Activated CD8-positive, alpha-beta T cell treated with anti-CD3 and anti-CD28 coated beads, Interleukin-2, amount 10 ng/mL, durations not matched to agents 7 days and 5 days (primary cell): ENCODE results near the gene CCDC137. TPM values are rescaled to one million over a fixed set of nuclear protein-coding genes. Genes with fewer than 3 reads are reported as not detected.

Experiments
- ATAC-seq: fragments of 150-1000 bp; cut with Tn5 transposase; one replicate; pipeline ENCODE4 v1.10.0; 2021; ENCODE audit warnings: moderate library complexity
- CTCF ChIA-PET: fragments of 350-600 bp; sonication (Branson Sonifier 250); formaldehyde crosslinking; loops from one replicate; lab custom pipeline; 2021; ENCODE audit warnings: antibody characterized with exemption; lab: Charles Lee
- POLR2A ChIA-PET: fragments of 350-600 bp; sonication (Branson Sonifier 250); formaldehyde crosslinking; loops from one replicate; lab custom pipeline; 2021; ENCODE audit warnings: antibody characterized with exemption; lab: Charles Lee
- DNase-seq: peaks from one replicate; pipeline ENCODE4 v3.0.0-alpha.2; 2020
- H3K27ac Mint-ChIP-seq: one replicate; pipeline ENCODE4 v1.8.0; 2021; ENCODE audit warnings: mild to moderate bottlenecking, mixed read lengths
- H3K27me3 Mint-ChIP-seq: one replicate; pipeline ENCODE4 v1.8.0; 2021; ENCODE audit warnings: low read depth, mixed read lengths
- H3K36me3 Mint-ChIP-seq: one replicate; pipeline ENCODE4 v1.8.0; 2021; ENCODE audit warnings: low read depth, mixed read lengths
- H3K4me1 Mint-ChIP-seq: one replicate; pipeline ENCODE4 v1.8.0; 2021; ENCODE audit warnings: low read depth, mixed read lengths
- H3K4me3 Mint-ChIP-seq: one replicate; pipeline ENCODE4 v1.8.0; 2021; ENCODE audit warnings: mild to moderate bottlenecking, mixed read lengths
- H3K9me3 Mint-ChIP-seq: one replicate; pipeline ENCODE4 v1.8.0; 2022; ENCODE audit warnings: mixed read lengths; ENCODE audit not compliant: insufficient read depth
- total RNA-seq, 2 experiments: library from RNA; stranded (reverse); gene quantifications; one replicate each; pipeline ENCODE4 v1.2.3, GENCODE V29; 2021

CCDC137 gene
- total RNA-seq, 2 experiments from 2014 or later, result 42.3 to 43.7 TPM

- Mint-ChIP-seq H3K36me3 (peaks cover 56% of the 10 kb centered on the region), H3K4me1 (peaks cover 33% of the 10 kb centered on the region), H3K27me3 (no peaks in the 10 kb centered on the region), H3K27ac (peak overlapping the region; percentile 84), H3K9me3 (no peaks in the 10 kb centered on the region), H3K4me3 (peak overlapping the region; percentile 81)
- CTCF ChIA-PET, result interaction anchor here (1.0 to 2.2 kb wide), 3 partner anchors 20 to 41 kb away, joined by 3 to 12 read pairs (median 5); partner anchors contain the start of genes ARL16 and HGS
- POLR2A ChIA-PET, result interaction anchor here (0.8 to 5.3 kb wide), 18 partner anchors 7 to 223 kb away, joined by 3 to 50 read pairs (median 5); partner anchors contain the start of genes ARL16, CCDC137, HGS and MAFG
- ATAC-seq, result no peak
- peak; percentile 57 for DNase-seq
These were observed 37.5 kb downstream of the CCDC137 start for GRCh38 chr17:81703747-81704654.

GRCh38 chr17:81705518-81706231 lies 39.1 kb downstream of the CCDC137 start:
- H3K27ac Mint-ChIP-seq, result no peak overlapping the region
- peak overlapping the region; percentile 34 for H3K4me3 Mint-ChIP-seq
- no peak for DNase-seq
- no peaks in the 10 kb centered on the region for H3K9me3 Mint-ChIP-seq
- H3K36me3 Mint-ChIP-seq, result peaks cover 57% of the 10 kb centered on the region
- H3K27me3 Mint-ChIP-seq, result no peaks in the 10 kb centered on the region
- peaks cover 41% of the 10 kb centered on the region for H3K4me1 Mint-ChIP-seq
- ChIA-PET CTCF (no interaction called here), POLR2A (interaction anchor here (5.3 kb wide), 1 partner anchor 21 kb away, joined by 50 read pairs; the partner anchor contains the start of genes ARL16 and HGS)
- no peak for ATAC-seq

- H3K27me3 Mint-ChIP-seq, result no peaks in the 10 kb centered on the region
- H3K4me1 Mint-ChIP-seq, result peaks cover 41% of the 10 kb centered on the region
- H3K9me3 Mint-ChIP-seq, result no peaks in the 10 kb centered on the region
- ChIA-PET POLR2A (interaction anchor here (1.0 to 5.3 kb wide), 2 partner anchors 22 to 23 kb away, joined by 3 to 50 read pairs; partner anchors contain the start of genes ARL16 and HGS), CTCF (no interaction called here)
- ATAC-seq (no peak), DNase-seq (no peak)
- H3K27ac Mint-ChIP-seq, result no peak overlapping the region
- peaks cover 55% of the 10 kb centered on the region for H3K36me3 Mint-ChIP-seq
- no peak overlapping the region for H3K4me3 Mint-ChIP-seq
These were observed 39.7 kb downstream of the CCDC137 start for GRCh38 chr17:81706232-81706611.

- no peaks in the 10 kb centered on the region for H3K9me3 Mint-ChIP-seq
- no peak for DNase-seq
- H3K4me3 Mint-ChIP-seq, result no peak overlapping the region
These were observed 40.5 kb downstream of the CCDC137 start for GRCh38 chr17:81706757-81707624.

GRCh38 chr17:81707725-81708646 lies 41.4 kb downstream of the CCDC137 start:
- Mint-ChIP-seq H3K4me3 (no peak overlapping the region), H3K27me3 (no peaks in the 10 kb centered on the region), H3K4me1 (peaks cover 36% of the 10 kb centered on the region), H3K9me3 (no peaks in the 10 kb centered on the region), H3K36me3 (peaks cover 44% of the 10 kb centered on the region), H3K27ac (no peak overlapping the region)
- DNase-seq (no peak), ATAC-seq (no peak)
- ChIA-PET CTCF (no interaction called here), POLR2A (no interaction called here)

More at GRCh38 chr17:81706757-81707624, 40.5 kb downstream of the CCDC137 start:
- no peak overlapping the region for H3K27ac Mint-ChIP-seq
- POLR2A ChIA-PET, result interaction anchor here (1.0 kb wide), 1 partner anchor 24 kb away, joined by 3 read pairs; no protein-coding TSS in a partner anchor
- CTCF ChIA-PET, result no interaction called here
- no peak for ATAC-seq
- peaks cover 51% of the 10 kb centered on the region for H3K36me3 Mint-ChIP-seq
- peaks cover 36% of the 10 kb centered on the region for H3K4me1 Mint-ChIP-seq
- no peaks in the 10 kb centered on the region for H3K27me3 Mint-ChIP-seq

- no peak for ATAC-seq
- no peak overlapping the region for H3K4me3 Mint-ChIP-seq
- H3K27ac Mint-ChIP-seq, result no peak overlapping the region
- peaks cover 40% of the 10 kb centered on the region for H3K4me1 Mint-ChIP-seq
- no peaks in the 10 kb centered on the region for H3K27me3 Mint-ChIP-seq
- DNase-seq, result no peak
- POLR2A ChIA-PET, result interaction anchor here (1.6 kb wide), 1 partner anchor 151 kb away, joined by 3 read pairs; no protein-coding TSS in a partner anchor
- no peaks in the 10 kb centered on the region for H3K9me3 Mint-ChIP-seq
- CTCF ChIA-PET, result no interaction called here
- H3K36me3 Mint-ChIP-seq, result peaks cover 42% of the 10 kb centered on the region
These were observed 42.2 kb downstream of the CCDC137 start for GRCh38 chr17:81708739-81709185.

- ChIA-PET CTCF (no interaction called here), POLR2A (interaction anchor here (0.7 to 1.5 kb wide), 4 partner anchors 8 to 193 kb away, joined by 3 to 9 read pairs (median 4); partner anchors contain the start of genes ARL16, HGS and MRPL12)
- DNase-seq, result peak; percentile 45
These were observed 44.2 kb downstream of the CCDC137 start for GRCh38 chr17:81710514-81711308.

GRCh38 chr17:81711814-81712467 lies 45.4 kb downstream of the CCDC137 start, which contains the start of gene SLC25A10:
TSS of gene SLC25A10 (plus strand) at chr17:81712284. CDS start at chr17:81712427, 143 bp downstream.
- no peaks in the 10 kb centered on the region for H3K9me3 Mint-ChIP-seq
- H3K4me1 Mint-ChIP-seq, result peaks cover 32% of the 10 kb centered on the region
- DNase-seq (peak; percentile 85), ATAC-seq (peak; percentile 83)
- peaks cover 19% of the 10 kb centered on the region for H3K36me3 Mint-ChIP-seq
- no peaks in the 10 kb centered on the region for H3K27me3 Mint-ChIP-seq
- ChIA-PET CTCF (no interaction called here), POLR2A (interaction anchor here (0.7 to 1.4 kb wide), 4 partner anchors 8 to 28 kb away, joined by 4 to 9 read pairs (median 6); partner anchors contain the start of genes ARL16, HGS and MRPL12)
- H3K27ac Mint-ChIP-seq, result peak within 1 kb of the TSS; percentile 86
- H3K4me3 Mint-ChIP-seq, result peak within 1 kb of the TSS; percentile 91

More at GRCh38 chr17:81710514-81711308, 44.2 kb downstream of the CCDC137 start:
- peaks cover 30% of the 10 kb centered on the region for H3K36me3 Mint-ChIP-seq
- ATAC-seq, result no peak
- peak overlapping the region; percentile 86 for H3K27ac Mint-ChIP-seq
- H3K4me3 Mint-ChIP-seq, result peak overlapping the region; percentile 70
- H3K4me1 Mint-ChIP-seq, result peaks cover 36% of the 10 kb centered on the region
- H3K9me3 Mint-ChIP-seq, result no peaks in the 10 kb centered on the region
- no peaks in the 10 kb centered on the region for H3K27me3 Mint-ChIP-seq

GRCh38 chr17:81712468-81713003 lies 46.0 kb downstream of the CCDC137 start:
- peak; percentile 36 for ATAC-seq
- peak overlapping the region; percentile 91 for H3K4me3 Mint-ChIP-seq

More at GRCh38 chr17:81712468-81713003, 46.0 kb downstream of the CCDC137 start:
- Mint-ChIP-seq H3K27me3 (no peaks in the 10 kb centered on the region), H3K27ac (peak overlapping the region; percentile 81), H3K4me1 (peaks cover 32% of the 10 kb centered on the region), H3K9me3 (no peaks in the 10 kb centered on the region), H3K36me3 (peaks cover 16% of the 10 kb centered on the region)
- CTCF ChIA-PET, result no interaction called here
- POLR2A ChIA-PET, result interaction anchor here (1.0 to 1.1 kb wide), 2 partner anchors 8 to 9 kb away, joined by 4 to 6 read pairs; partner anchors contain the start of gene MRPL12
- no peak for DNase-seq
